RWPE1 (cell line): Measurements from ENCODE around the gene NME4.

ENCODE experiments used
- CTCF ChIA-PET: fragments of 350-600 bp; sonication (Branson Sonifier 250); formaldehyde crosslinking; extraction: SDS; loops from one replicate; lab custom pipeline; 2021; lab: Yijun Ruan, JAX
- POLR2A ChIA-PET: fragments of 400-600 bp; formaldehyde crosslinking; extraction: SDS; loops from one replicate; lab custom pipeline; 2020; ENCODE audit warnings: antibody characterized with exemption; ENCODE audit not compliant: low non-redundant PET; lab: Yijun Ruan, JAX
- DNase-seq: peaks from one replicate; pipeline ENCODE4 v3.0.0; 2012; ENCODE audit warnings: low spot score
- H3K27ac ChIP-seq: fragments of 450-650 bp; 2 replicates; pipeline ENCODE4 v1.5.1; 2017
- TF ChIP-seq, protein P1 (sequence below): fragments of 450-650 bp; conservative IDR thresholded peaks from 2 replicates; pipeline ENCODE4 v1.5.1; 2017; ENCODE audit warnings: low read depth, mild to moderate bottlenecking

NME4 gene

DNA sequence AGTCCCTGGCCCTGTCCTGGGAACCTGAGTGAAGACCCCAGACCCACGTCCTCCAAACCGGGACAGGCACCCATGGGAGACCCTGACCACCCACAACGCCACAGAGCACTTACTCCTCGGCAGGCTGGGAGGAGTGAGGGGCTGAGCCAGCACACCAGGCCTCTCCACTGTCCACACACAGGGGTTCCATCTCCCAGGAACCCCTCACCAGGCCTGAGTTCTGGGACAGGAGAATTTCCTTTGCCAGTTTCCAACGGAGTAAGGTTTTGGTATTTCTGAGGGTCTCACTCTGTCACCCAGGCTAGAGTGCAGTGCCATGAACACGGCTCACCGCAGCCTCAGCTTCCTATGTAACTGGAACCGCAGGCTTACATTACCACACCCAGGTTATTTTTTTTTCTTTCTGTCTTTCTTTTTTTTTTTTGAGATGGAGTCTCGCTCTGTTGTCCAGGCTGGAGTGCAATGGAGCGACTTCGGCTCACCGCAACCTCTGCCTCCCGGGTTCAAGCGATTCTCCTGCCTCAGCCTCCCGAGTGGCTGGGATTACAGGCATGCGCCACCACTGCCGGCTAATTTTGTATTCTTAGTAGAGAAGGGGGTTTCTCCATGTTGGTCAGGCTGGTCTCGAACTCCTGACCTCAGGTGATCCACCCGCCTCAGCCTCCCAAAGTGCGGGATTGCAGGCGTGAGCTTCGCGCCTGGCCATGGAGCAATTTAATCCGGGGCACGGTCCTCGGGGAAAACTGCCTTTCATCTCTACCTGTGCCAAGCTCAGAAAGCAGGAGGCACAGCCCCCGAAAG is 16.8 kb upstream of the NME4 start:
- DNase-seq = no peak
- ChIA-PET CTCF (no interaction called here), POLR2A (no interaction called here)
- TF ChIP-seq, protein P1, sequence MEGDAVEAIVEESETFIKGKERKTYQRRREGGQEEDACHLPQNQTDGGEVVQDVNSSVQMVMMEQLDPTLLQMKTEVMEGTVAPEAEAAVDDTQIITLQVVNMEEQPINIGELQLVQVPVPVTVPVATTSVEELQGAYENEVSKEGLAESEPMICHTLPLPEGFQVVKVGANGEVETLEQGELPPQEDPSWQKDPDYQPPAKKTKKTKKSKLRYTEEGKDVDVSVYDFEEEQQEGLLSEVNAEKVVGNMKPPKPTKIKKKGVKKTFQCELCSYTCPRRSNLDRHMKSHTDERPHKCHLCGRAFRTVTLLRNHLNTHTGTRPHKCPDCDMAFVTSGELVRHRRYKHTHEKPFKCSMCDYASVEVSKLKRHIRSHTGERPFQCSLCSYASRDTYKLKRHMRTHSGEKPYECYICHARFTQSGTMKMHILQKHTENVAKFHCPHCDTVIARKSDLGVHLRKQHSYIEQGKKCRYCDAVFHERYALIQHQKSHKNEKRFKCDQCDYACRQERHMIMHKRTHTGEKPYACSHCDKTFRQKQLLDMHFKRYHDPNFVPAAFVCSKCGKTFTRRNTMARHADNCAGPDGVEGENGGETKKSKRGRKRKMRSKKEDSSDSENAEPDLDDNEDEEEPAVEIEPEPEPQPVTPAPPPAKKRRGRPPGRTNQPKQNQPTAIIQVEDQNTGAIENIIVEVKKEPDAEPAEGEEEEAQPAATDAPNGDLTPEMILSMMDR = no peak
- H3K27ac ChIP-seq = peak overlapping the region; percentile 73

DNA sequence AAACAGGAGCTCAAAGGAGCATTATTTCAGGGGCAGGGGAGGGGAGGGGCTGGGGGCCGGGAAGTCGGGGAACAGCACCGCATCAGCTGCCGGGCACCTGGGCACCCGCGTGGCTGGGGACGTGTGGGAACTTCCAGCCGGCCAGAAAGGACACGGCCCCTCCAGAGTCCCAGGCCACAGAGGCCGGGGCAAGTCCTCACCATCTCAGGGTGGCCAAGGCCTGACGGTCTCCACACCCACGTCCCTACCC is 16.3 kb upstream of the NME4 start:
- peak overlapping the region; percentile 73 for H3K27ac ChIP-seq
- POLR2A ChIA-PET = no interaction called here
- CTCF ChIA-PET = no interaction called here
- DNase-seq = no peak
- TF ChIP-seq, protein P1 = no peak

DNA sequence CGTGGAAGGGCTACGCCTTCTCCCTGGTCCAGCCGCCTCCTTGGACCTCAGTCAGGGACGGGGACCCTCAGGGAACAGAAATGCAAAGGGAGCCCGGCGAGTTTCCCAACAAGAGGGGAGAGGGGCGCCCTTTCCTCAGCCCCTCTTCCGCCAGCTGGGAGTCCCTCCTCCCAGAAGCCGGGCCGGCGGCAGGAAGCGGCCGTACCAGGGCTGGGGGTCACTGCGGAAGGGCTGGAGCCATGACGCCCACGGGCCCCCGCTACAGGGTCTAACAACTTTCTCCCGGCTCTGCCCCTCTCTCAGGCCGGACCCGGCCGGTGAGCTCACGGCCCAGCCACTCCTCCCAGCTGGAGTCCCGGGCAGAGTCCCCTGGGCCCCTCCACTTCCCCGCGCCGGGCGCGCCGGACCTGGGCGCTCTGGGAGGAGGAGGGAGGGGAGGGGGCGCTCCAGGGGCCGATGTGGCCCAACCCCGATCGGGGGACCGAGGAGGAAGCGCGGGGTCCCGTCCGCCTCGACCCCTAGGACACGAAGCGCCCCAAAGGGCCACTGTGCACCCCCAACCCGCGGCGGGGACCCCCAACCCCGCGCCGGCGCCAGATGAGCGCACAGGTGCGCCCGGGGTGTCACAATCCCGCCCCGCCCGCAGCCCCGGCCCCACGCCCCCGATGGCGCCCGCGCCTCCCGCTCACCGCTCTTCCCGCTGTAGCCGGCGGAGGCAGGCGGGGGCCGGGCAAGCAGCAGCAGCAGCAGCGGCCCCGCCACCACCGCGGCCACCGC is 15.8 kb upstream of the NME4 start:
- CTCF ChIA-PET = no interaction called here
- H3K27ac ChIP-seq = peak overlapping the region; percentile 73
- TF ChIP-seq, protein P1 = no peak
- POLR2A ChIA-PET = no interaction called here
- DNase-seq = no peak

DNA sequence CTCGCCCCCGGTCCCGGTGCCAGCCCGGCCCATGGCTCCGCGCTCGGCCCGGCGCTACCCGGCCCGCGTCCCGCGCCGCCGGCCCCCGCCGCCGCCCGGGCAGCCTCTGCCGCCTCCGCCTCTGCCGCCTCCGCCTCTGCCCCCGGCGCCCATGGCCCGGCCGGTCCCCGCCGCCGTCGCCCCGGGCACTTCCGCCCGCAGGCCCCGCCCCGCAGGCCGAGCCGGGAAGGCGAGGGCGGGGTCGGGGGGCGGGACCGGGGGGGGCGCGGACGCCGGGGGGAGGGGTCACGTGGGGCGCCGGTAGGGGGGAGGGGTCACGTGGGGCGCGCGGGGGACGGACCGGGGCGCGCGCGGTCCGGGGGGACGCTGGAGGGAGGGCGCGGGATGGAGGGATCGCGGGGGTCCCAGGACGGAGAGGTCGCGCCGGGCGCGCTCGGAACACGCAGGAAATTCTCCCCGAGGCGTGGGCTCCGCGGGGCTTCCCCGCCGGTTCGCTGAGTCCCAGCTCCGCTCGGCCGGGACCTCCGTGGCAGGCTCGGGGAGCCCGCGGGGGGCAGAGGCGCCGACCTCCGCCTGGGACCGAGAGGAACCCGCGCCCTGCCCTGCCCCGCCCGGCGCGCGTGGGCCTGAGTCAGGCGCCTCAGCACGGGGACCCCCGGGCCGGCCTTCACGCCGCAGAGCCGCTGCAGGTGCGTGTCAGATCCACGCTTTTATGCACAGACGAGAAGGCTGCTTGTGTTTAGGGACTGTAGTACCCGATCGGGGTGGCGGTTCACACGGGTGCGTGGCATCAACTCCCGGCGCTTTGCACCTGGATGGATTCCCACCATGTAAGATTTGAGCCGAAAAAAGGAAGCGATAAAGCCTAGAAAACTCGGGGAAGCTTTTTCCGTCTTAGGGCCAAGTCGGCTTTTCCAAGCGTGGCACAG is 14.9 kb upstream of the NME4 start, which contains the start of gene PGAP6:
PGAP6 (minus strand) TSS at position 190 of the 929 bp plus-strand sequence; CDS start at position 33, 157 bp downstream.
- CTCF ChIA-PET = no interaction called here
- DNase-seq = peak; percentile 71

DNA sequence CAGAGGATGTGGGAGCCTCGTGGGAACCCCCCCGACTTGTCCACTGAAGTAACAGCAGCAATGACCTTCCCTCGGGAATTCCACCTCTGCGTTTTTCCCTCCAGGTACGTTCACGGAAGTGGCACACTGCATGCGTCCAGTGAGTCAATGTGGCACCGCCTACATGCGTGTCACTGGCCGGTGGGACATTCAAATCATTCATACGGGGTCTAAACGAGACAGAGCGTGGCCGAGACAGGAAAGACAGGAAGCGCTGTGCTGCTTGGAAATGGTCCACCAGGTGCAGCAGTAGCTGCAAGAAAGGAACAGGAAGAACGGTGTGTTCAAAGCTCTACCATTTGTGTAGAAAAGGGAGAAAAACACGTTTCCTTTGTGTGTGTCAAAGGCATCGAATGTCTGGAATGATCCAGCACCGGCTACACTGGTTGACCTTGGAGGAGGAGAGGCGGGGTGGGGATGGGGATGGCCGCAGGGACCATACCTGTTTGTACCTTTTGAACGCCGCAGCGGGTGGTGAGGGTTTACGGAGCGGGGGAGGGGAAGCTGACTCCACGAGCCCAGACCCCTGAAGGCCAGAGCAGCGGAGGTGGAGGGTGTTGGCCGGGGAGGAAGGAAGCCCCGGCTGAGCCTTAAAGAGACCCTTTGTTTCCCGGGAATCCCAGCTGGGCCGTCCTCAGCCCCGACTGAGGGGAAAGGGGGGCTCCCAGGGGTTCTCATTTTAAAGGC is 13.5 kb upstream of the NME4 start:
- TF ChIP-seq, protein P1 = no peak
- peak overlapping the region; percentile 73 for H3K27ac ChIP-seq
- no peak for DNase-seq
- CTCF ChIA-PET = interaction anchor here (0.6 to 1.2 kb wide), 3 partner anchors 15 to 166 kb away, joined by 3 to 5 read pairs (median 3); no protein-coding TSS in a partner anchor
- POLR2A ChIA-PET = no interaction called here

More for the DNA sequence above, 14.9 kb upstream of the NME4 start, which contains the start of gene PGAP6:
- peak within 1 kb of the TSS; percentile 73 for H3K27ac ChIP-seq
- POLR2A ChIA-PET = interaction anchor here (1.3 kb wide), 1 partner anchor 20 kb away, joined by 6 read pairs; the partner anchor contains the start of gene DECR2
- TF ChIP-seq, protein P1 = no peak
